Middle frontal gyrus (tissue), 1 donor: ENCODE data around the gene MEF2C.
"Not testable (repeated sequence)": the region's sequence is repeated elsewhere in the genome, so short reads cannot be mapped to it uniquely, and the experiment has no call there.

Experiments
- DNase-seq: peaks from one replicate; pipeline ENCODE4 v3.0.0-alpha.2; 2015; ENCODE audit warnings: low spot score; ENCODE audit errors: extremely low spot score

MEF2C gene

DNA sequence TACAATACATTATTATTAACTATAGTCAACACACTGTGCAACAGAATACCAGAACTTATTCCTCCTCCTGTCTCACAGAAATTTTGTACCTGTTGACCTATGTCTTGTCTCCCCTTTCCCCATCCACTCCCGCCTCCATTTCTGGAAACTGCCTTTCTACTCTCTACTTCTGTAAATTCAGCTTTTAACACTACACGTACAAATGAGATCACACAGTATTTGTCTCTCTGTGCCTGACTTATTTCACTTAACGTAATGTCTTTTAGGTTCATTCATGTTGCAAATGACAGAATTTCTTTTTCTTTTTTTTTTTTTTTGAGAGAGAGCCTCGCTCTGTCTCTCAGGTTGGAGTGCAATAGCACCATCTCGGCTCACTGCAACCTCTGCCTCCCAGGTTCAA lies 19.5 kb downstream of the MEF2C start:
- no peak for DNase-seq

GRCh38 chr5:88862547-88863175 lies 20.3 kb downstream of the MEF2C start:
- no peak for DNase-seq

- no peak for DNase-seq
Observed at GRCh38 chr5:88861231-88861630, 21.8 kb downstream of the MEF2C start.

DNA sequence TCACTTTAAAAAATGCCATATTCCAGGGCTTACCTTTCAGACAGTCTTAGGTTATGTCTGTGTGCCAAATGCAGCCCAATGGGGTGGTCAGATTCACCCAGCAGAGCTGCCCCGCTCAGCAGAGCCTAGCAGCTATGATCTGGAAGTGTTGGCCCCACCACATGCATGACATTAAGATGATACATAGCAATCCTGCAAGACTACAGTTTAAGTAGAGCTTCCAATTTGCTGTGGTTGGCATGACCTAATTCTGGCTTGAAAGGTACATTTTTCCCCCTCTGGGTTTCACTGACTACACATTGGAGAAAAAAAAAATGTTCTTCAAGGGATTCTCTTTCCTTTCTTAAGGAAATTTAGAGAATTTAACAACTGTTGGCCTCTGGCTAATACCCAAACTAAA lies 22.5 kb downstream of the MEF2C start:
- no peak for DNase-seq

DNA sequence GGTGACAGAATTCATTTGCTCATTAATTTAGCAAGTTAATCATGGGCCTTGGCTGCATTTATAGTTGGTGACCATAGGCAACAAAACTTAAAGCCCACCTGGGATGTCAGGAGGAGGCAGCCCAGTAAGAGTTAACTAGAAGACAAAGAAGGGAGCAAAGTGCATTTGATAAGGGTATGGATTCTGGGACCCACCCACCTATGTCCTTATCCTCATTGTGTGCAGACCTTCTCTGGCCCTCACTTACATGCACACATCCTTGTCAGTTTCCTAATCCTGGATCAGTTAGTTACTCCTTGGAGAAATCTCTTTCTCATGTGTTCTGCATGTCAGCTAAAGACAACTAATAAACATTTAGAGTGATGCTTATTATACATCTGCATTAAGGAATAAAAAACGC lies 24.6 kb downstream of the MEF2C start:
- no peak for DNase-seq

GRCh38 chr5:88856381-88856780 lies 26.6 kb downstream of the MEF2C start:
- DNase-seq: not testable (repeated sequence)

DNA sequence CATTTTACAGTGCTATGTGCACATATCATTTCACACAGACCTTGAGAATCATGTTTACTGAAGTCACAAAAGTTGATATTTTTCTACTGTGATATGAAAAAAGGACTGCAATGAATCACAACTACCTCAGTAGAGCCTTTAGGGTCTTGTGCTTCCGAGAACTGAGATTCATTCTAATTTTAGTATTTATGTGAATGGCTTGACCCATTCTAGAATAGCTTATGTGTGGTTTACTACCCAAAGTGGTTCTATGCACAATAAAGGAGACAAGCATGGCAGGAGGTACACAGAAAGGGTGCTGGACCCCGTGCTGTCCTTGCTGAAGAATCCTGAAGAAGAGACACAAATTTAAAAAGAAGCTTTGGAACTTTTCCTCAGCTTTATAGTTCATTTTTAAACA lies 28.2 kb downstream of the MEF2C start:
- no peak for DNase-seq

DNA sequence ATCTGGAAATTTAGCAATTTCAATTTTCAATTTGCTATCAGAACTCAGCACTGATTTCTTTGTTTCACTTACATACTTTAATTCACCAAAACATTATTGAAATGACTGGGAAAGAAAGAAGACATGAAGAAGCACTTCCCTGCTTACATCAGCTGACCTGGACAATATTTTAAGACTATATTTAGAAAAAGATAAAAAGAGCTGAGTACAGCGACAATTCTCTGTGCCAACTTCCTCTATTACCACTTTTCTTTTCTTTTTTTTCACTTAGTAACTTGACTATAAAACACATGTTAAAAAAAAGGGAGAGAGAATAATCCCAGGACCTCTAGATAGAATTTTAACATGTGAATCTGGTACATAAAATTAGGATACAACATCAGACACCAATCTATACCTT lies 35.6 kb downstream of the MEF2C start:
- DNase-seq: no peak

GRCh38 chr5:88846434-88846833 lies 36.5 kb downstream of the MEF2C start:
- no peak for DNase-seq

GRCh38 chr5:88845081-88845697 lies 37.8 kb downstream of the MEF2C start:
- DNase-seq: no peak

- DNase-seq: no peak
Observed at GRCh38 chr5:88842784-88843183, 40.2 kb downstream of the MEF2C start.

- no peak for DNase-seq
Observed at GRCh38 chr5:88841212-88841611, 41.8 kb downstream of the MEF2C start.

DNA sequence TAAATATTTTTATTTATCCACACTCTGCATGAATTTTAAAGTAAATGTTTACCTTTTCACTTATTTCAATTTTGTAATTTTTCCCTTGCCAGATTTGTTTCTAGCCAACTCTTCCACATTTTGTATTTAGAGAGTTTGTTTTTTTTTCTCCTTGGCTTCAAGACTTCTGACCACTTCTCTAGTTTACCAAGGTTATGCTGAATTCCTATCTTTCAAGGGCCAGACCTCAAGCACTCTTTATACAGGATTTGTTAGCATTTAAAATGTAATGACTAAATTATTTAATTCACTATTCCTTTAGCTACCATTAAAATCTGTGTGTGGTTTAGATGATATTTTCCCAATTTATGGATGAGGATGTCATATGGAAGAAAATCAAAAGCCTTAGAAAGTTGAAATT lies 42.5 kb downstream of the MEF2C start:
- no peak for DNase-seq

DNA sequence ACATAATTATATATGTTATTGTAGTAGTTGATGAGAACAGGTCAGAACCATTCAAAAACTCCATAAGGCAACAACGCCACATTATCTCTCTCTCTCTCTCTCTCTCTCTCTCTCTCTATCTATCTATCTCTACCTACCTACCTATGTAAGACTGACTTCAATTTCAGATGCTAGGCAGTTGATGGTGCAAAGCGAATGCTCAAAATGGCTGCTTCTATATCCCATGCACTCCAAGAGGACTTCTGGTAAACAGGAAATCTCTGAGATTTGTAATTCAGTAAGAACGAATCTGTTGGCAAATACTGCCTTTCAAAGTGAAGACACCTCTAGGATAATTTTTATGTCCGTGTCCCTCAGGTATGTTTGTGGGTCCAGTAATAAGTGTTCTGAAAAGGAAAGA lies 43.7 kb downstream of the MEF2C start:
- no peak for DNase-seq

GRCh38 chr5:88838500-88838899 lies 44.5 kb downstream of the MEF2C start:
- DNase-seq: no peak

DNA sequence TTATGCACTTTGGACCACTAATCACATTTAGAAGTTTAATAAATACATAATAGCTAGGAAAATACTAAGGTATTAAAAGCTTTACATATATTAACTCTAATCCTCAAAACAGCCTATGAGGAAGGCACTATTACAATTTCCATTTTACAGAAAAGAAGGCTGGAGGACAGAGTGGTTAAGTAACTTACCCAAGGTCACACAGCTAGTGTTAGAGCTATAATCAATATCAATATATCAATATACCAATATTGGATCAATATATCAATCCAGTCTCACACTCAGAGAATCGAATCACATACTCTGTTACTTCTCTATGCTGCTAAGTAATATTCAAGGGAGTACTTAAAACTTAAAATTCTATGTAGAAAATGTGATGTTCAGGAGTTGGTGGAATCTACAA lies 45.2 kb downstream of the MEF2C start:
- no peak for DNase-seq

GRCh38 chr5:88837222-88837621 lies 45.8 kb downstream of the MEF2C start:
- DNase-seq: no peak

DNA sequence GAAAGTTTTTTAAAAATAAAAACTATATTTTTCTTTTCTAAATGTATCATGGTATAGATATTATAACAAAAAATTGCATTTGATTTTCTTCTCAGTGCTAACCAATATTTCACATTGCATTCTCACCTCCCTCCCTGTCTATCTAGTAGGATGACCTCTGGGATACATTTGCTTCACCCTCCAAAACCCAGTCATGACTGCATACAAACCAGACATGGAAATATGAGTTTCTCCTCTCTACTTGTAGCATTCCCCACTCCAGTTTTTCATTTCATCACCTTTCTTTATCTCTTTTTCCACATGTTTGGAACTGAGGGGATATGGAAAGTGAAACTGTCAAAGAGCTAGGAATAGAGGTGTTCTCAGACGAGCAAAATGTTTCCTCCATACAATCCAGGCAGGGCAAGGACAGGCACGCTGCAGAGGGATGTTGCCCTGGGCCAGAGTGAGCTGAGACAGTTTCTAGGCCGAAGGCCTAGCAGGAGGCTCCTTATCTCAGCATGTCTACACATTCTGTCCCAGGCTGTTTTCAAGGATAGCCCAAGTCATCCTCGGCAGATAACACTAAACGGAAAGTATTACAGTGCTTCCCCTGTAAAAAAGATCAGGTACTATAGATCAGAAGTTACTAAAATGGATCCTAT lies 46.7 kb downstream of the MEF2C start:
- no peak for DNase-seq

DNA sequence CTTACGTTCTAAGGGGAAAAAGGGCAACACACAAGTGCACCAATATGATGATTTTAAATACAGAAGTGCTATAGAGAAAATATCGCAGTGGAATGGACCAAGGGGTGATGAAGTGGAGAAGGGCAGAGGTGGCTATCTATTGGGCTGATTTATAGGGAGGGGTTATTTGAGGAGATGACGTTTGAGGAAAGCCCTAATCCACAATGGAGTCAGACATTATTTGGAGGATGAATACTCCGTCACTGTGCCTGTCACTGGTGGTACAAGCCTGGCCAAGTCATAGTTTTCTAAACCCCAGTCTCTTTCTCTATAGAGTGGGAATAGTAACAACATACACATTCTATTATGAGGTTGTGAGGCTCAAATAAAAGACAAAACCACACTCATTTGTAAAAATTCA lies 48.5 kb downstream of the MEF2C start:
- no peak for DNase-seq

- DNase-seq: no peak
Observed at GRCh38 chr5:88834131-88834462, 48.9 kb downstream of the MEF2C start.

GRCh38 chr5:88833371-88834130 lies 49.4 kb downstream of the MEF2C start:
- DNase-seq: no peak

GRCh38 chr5:88831816-88832215 lies 51.2 kb downstream of the MEF2C start:
- DNase-seq: no peak
